Measurements from ENCODE around the gene LIX1L.

The LIX1L gene

GRCh38 chr1:145975216-145975615, 17.4 kb upstream of the LIX1L start:
- TF ChIP-seq ZNF565 (CRISPR knock-in tag; conservative IDR thresholded peaks at IDR 0.05; ENCODE audit: low read depth) (no peak), CSRNP3 (CRISPR knock-in tag; IDR thresholded peaks at IDR 0.05) (no peak), ARNTL (CRISPR knock-in tag; IDR thresholded peaks at IDR 0.05; ENCODE audit: borderline replicate concordance, low read depth) (no peak), ESRRG (CRISPR knock-in tag; IDR thresholded peaks at IDR 0.05) (no peak), TCF4 (CRISPR knock-in tag; IDR thresholded peaks at IDR 0.05; ENCODE audit: borderline replicate concordance) (no peak), CREB5 (CRISPR knock-in tag; IDR thresholded peaks at IDR 0.05; ENCODE audit: low read depth) (no peak), ZC3H10 (CRISPR knock-in tag; IDR thresholded peaks at IDR 0.05) (no peak), POU6F1 (CRISPR knock-in tag; IDR thresholded peaks at IDR 0.05; ENCODE audit: borderline replicate concordance, low read depth) (no peak), ZFP3 (CRISPR knock-in tag; IDR thresholded peaks at IDR 0.05) (no peak), ZNF70 (CRISPR knock-in tag; IDR thresholded peaks at IDR 0.05) (no peak), ZNF8 (CRISPR knock-in tag; IDR thresholded peaks at IDR 0.05) (no peak), PATZ1 (CRISPR knock-in tag; IDR thresholded peaks at IDR 0.05; ENCODE audit: borderline replicate concordance) (no peak), ZFP30 (CRISPR knock-in tag; IDR thresholded peaks at IDR 0.05) (no peak)
- no peak for ATAC-seq

- TF ChIP-seq GLIS3 (CRISPR knock-in tag; IDR thresholded peaks at IDR 0.05) = no peak
- no peak for TF ChIP-seq TOX (CRISPR knock-in tag; IDR thresholded peaks at IDR 0.05; ENCODE audit: borderline replicate concordance)
- TF ChIP-seq PATZ1 (CRISPR knock-in tag; IDR thresholded peaks at IDR 0.05; ENCODE audit: borderline replicate concordance) = no peak
- no peak for TF ChIP-seq ESRRG (CRISPR knock-in tag; IDR thresholded peaks at IDR 0.05)
- no peak for TF ChIP-seq ARNTL (CRISPR knock-in tag; IDR thresholded peaks at IDR 0.05; ENCODE audit: borderline replicate concordance, low read depth)
- no peak for TF ChIP-seq ZNF8 (CRISPR knock-in tag; IDR thresholded peaks at IDR 0.05)
- no peak for TF ChIP-seq PPARA (CRISPR knock-in tag; IDR thresholded peaks at IDR 0.05; ENCODE audit: borderline replicate concordance)
- TF ChIP-seq ZNF70 (CRISPR knock-in tag; IDR thresholded peaks at IDR 0.05) = no peak
- no peak for TF ChIP-seq ZC3H10 (CRISPR knock-in tag; IDR thresholded peaks at IDR 0.05)
- no peak for TF ChIP-seq TSHZ2 (CRISPR knock-in tag; IDR thresholded peaks at IDR 0.05)
- TF ChIP-seq CSDC2 (CRISPR knock-in tag; IDR thresholded peaks at IDR 0.05) = no peak
- TF ChIP-seq ZFP3 (CRISPR knock-in tag; IDR thresholded peaks at IDR 0.05) = no peak
- TF ChIP-seq CSRNP3 (CRISPR knock-in tag; IDR thresholded peaks at IDR 0.05) = no peak
- TF ChIP-seq CREB5 (CRISPR knock-in tag; IDR thresholded peaks at IDR 0.05; ENCODE audit: low read depth) = no peak
- TF ChIP-seq ISL1 (CRISPR knock-in tag; IDR thresholded peaks at IDR 0.05) = no peak
- TF ChIP-seq TCF4 (CRISPR knock-in tag; IDR thresholded peaks at IDR 0.05; ENCODE audit: borderline replicate concordance) = no peak
- TF ChIP-seq ZNF565 (CRISPR knock-in tag; conservative IDR thresholded peaks at IDR 0.05; ENCODE audit: low read depth) = no peak
- TF ChIP-seq SNAI2 (CRISPR knock-in tag; IDR thresholded peaks at IDR 0.05) = no peak
- no peak for ATAC-seq
Measured at GRCh38 chr1:145974721-145975120, 16.9 kb upstream of the LIX1L start.

Data from SK-N-SH treated with all-trans-retinoic acid at 6 μM for 48 hours (cell line).